ENCODE results near the gene APLF.

GRCh38 chr2:68452158-68452900 lies 15.1 kb upstream of the APLF start:
- TF ChIP-seq GABPA (IDR thresholded peaks at IDR 0.05; ENCODE audit: low read depth) (no peak), SIN3A (IDR thresholded peaks at IDR 0.05; ENCODE audit: low read depth, low read length) (no peak), KAT2A (conservative IDR thresholded peaks at IDR 0.05; ENCODE audit: control insufficient read depth, low read depth, low read length) (no peak), REST (IDR thresholded peaks at IDR 0.05; ENCODE audit: low read depth, low read length) (no peak), TAF1 (IDR thresholded peaks at IDR 0.05; ENCODE audit: borderline replicate concordance, low read depth, low read length) (no peak), POLR2A (IDR thresholded peaks at IDR 0.05; ENCODE audit: low read depth, low read length) (no peak), CBFB (IDR thresholded peaks at IDR 0.05; ENCODE audit: low read depth) (no peak), CEBPB (IDR thresholded peaks at IDR 0.05; ENCODE audit: borderline replicate concordance in 1 of 2, low read depth in 2 of 2, low read length in 2 of 2) (no peak), TARDBP (IDR thresholded peaks at IDR 0.05; ENCODE audit: borderline replicate concordance) (no peak), CBX3 (IDR thresholded peaks at IDR 0.05; ENCODE audit: borderline replicate concordance, low read depth) (no peak), SRF (IDR thresholded peaks at IDR 0.05; ENCODE audit: low read depth in 2 of 2, low read length in 2 of 2) (no peak), POLR2AphosphoS5 (IDR thresholded peaks at IDR 0.05; ENCODE audit: low read length) (no peak), MXI1 (IDR thresholded peaks at IDR 0.05; ENCODE audit: low read depth, low read length) (no peak)
- TF ChIP-seq, protein P1, sequence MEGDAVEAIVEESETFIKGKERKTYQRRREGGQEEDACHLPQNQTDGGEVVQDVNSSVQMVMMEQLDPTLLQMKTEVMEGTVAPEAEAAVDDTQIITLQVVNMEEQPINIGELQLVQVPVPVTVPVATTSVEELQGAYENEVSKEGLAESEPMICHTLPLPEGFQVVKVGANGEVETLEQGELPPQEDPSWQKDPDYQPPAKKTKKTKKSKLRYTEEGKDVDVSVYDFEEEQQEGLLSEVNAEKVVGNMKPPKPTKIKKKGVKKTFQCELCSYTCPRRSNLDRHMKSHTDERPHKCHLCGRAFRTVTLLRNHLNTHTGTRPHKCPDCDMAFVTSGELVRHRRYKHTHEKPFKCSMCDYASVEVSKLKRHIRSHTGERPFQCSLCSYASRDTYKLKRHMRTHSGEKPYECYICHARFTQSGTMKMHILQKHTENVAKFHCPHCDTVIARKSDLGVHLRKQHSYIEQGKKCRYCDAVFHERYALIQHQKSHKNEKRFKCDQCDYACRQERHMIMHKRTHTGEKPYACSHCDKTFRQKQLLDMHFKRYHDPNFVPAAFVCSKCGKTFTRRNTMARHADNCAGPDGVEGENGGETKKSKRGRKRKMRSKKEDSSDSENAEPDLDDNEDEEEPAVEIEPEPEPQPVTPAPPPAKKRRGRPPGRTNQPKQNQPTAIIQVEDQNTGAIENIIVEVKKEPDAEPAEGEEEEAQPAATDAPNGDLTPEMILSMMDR (IDR thresholded peaks at IDR 0.05 in 2 of 3, conservative IDR thresholded peaks at IDR 0.05 in 1 of 3; ENCODE audit: control insufficient read depth in 2 of 3, extremely low read depth in 1 of 3, insufficient read depth in 1 of 3, low read depth in 3 of 3, low read length in 3 of 3), result no peak

Data from GM12878 (cell line).